ENCODE measurements around the gene ZBTB47.

The ZBTB47 gene

DNA sequence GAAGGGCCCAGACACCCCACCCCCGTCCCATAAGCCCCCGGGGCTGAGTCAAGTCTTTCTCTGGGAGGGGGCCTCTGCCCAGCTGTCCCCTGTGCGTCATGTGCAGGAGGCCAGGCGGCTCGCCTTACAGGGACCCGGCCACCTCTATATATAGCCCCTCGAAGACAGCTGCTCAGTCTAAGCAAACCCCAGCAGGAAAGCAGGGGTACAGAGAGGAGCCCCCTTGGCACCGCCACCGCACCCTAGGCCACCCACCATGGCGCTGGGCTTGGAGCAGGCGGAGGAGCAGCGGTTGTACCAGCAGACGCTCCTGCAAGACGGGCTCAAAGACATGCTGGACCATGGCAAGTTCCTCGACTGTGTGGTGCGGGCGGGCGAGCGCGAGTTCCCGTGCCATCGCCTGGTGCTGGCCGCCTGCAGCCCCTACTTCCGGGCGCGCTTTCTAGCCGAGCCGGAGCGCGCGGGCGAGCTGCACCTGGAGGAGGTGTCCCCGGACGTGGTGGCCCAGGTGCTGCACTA is 31.9 kb downstream of the ZBTB47 start, which contains the start of gene KLHL40:
Gene KLHL40 (plus strand): TSS at position 175 of the 519 bp plus-strand sequence. CDS start 82 bp downstream, at position 257.
- no peak for DNase-seq (ENCODE audit: low read depth in 2 of 2)

DNA sequence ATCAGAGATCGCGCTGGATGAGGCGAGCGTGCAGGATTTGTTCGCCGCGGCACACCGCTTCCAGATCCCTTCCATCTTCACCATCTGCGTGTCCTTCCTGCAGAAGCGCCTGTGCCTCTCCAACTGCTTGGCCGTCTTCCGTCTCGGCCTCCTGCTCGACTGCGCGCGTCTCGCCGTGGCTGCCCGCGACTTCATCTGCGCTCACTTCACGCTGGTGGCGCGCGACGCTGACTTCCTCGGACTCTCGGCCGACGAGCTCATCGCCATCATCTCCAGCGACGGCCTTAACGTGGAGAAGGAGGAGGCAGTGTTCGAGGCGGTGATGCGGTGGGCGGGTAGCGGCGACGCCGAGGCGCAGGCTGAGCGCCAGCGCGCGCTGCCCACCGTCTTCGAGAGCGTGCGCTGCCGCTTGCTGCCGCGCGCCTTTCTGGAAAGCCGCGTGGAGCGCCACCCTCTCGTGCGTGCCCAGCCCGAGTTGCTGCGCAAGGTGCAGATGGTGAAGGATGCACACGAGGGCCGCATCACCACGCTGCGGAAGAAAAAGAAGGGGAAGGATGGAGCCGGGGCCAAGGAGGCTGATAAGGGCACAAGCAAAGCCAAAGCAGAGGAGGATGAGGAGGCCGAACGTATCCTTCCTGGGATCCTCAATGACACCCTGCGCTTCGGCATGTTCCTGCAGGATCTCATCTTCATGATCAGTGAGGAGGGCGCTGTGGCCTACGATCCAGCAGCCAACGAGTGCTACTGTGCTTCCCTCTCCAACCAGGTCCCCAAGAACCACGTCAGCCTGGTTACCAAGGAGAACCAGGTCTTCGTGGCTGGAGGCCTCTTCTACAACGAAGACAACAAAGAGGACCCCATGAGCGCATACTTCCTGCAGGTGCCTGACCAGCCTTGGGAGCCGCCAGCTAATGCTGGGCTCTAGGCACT is 32.7 kb downstream of the ZBTB47 start:
- no peak for DNase-seq (ENCODE audit: low read depth in 2 of 2)

DNA sequence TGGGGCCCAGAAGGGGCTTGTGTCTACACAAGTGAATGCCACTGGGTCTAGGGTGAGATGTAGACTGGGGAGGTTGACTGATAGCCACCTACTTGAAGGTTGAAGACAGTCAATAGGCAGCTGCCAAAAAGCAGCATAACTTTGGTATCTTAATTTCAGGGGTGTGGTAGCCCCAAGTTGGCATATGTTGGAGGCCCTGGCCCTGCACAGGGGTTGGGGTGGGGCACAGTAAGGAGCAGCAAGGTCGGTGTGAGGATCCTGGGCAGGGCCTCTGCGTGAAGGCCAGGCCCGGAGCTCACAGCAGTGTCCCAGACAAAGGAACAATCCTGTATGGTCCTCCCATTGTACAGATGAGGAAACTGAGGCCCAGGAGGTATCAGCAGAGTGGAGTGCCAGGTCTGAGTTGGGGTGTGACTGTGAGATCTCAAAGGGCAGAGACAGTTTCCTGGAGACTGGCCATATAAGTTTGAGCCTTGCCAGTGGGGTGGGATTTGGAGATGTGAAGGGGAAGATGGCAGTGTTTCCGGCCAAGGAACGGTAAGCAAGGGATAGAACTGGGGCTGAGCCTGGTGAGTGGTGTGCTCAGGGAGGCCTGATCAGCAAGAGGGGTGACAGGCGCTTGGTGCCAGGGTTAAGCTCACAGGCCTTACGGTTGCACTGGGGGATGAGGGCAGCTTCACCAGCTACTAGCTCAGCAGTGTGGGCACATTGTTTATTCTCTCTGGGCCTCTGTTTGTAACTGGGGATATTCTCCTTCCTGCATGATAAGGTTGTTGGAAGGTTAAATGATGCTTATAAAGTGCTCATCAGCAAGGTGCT is 33.5 kb downstream of the ZBTB47 start:
- no peak for DNase-seq (ENCODE audit: low read depth in 2 of 2)

DNA sequence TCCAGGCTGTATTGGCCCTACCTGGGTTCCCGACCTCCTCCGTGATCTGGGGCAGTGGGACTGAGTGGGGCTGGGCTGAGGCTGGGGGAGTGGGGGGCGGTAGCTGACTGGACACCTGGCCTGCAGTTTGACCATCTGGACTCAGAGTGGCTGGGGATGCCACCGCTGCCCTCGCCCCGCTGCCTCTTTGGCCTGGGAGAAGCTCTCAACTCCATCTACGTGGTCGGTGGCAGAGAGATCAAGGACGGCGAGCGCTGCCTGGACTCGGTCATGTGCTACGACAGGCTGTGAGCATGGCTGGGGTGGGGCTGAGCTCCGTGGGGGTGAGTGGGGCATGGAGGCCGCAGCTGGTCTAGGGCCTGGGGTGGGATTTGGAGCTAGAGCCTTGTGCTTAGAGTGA is 34.5 kb downstream of the ZBTB47 start:
- DNase-seq (ENCODE audit: low read depth in 2 of 2), result no peak

DNA sequence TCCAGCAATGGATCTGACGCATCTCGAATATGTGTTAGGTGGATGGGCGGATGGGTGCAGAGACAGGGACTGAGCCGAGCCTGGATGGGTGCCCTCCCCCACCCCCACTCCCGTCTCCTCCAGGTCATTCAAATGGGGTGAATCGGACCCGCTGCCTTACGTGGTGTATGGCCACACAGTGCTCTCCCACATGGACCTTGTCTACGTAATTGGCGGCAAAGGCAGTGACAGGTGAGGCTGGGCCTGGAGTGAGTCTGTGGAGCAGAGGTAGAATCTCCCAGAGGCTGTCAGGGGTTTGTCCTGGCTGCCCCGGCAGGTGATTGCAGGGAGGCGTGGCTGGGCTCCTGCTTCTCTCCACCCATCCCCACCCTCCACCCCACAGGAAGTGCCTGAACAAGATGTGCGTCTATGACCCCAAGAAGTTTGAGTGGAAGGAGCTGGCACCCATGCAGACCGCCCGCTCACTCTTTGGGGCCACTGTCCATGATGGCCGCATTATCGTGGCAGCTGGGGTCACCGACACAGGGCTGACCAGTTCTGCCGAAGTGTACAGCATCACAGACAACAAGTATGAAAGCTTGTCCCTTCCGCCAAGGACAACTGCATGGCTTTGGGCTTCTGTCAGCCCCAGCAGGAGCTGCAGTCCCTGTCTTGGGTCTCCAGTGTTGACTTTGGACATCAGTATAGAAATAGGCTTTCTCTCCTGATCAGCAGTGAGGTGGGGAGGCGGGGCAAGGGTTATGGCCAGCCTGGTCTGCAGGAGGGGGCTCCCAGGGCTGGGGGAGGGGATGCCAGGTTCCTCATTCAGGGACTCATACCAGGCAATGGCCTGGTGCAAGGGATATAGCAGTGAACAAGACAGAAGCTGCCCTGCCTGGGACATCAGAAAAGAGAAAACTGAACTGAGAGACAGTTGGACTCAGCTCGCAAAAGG is 35.3 kb downstream of the ZBTB47 start:
- no peak for DNase-seq (ENCODE audit: low read depth in 2 of 2)

DNA sequence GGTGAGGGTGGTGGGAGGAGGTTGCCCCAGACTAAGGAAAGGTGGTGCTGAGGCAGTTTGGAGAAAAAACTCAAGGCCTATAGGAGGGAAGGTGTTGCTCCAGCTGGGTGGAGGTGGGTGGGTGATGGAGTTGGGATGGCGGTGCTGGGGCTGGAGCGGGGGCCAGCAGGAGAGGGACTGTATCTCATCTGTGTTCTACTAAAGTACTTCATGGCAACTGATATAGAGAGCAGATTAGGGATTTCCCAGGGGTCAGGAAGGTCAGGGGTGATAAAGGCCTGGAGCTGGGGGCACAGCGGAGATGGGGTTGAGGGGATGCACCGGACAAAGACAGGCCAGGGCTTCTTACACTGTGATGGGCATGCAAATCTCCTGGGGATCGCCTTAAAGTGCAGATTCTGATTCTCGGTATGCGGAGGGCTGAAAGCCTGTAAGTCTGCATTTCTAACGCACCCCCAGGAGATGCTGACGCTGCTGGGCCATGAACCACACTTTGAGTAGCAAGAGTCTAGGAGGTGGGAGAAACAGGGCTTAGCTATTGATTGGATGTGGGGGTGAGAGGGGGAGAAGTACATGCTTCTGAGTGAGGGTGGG is 36.0 kb downstream of the ZBTB47 start:
- no peak for DNase-seq (ENCODE audit: low read depth in 2 of 2)

DNA sequence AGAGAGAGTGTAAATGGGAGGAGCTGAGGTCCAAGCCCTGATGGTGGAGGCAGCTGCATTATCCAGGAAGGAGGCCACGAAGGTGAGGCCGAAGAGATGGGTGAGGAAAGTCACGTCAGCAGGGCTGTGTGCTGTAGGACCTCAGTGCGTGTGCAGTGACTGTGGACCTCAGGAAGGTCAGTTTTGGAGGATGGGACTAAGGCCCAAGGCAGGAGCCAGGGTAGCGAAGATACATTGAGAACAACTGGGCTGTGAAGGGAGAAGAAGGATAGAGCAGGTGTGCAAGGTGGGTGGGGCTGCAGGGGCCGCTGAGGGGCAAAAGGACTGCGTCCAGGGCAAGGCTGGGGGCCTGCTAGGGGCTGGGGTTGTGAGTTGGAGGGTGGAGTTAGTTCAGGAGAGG is 36.7 kb downstream of the ZBTB47 start:
- DNase-seq (ENCODE audit: low read depth in 2 of 2), result no peak

DNA sequence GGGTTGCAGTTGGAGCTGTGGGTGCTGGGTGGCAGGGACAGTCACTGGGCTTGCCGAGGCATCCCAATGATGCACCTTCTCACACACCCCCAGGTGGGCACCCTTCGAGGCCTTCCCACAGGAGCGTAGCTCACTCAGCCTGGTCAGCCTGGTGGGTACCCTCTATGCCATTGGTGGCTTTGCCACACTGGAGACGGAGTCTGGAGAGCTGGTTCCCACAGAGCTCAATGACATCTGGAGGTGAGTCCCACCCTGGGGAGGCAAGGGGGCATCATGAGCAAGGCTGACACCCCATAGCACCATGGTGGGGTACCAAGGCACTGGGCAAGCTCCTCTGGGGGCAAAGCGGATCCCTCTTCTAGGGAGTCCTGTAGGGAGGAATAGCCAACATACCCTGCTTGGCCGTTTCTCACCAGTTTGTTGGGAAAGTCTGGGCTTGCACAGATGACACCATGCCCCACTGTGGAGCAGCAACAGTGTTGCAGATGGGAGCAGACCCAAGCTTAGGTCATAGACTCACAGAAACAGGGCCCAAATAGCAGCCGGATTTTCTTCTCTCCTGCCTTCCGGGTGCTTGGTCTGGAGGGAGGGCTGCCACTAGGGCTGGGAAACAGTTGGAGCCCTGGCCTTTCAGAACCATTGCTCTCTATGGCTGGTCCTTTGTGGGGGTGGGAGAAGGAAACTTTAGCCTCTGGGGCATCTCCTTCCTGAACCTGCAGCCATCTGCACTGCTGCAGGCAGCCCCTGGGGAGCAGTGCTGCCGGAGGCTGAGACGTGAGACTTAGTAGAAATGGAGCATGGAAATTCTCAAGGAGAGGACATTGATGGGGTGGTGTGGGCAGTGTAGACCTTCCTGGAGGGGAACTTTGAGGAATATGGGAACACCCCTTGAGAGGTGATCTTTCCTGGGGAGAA is 37.5 kb downstream of the ZBTB47 start:
- DNase-seq (ENCODE audit: low read depth in 2 of 2), result no peak

DNA sequence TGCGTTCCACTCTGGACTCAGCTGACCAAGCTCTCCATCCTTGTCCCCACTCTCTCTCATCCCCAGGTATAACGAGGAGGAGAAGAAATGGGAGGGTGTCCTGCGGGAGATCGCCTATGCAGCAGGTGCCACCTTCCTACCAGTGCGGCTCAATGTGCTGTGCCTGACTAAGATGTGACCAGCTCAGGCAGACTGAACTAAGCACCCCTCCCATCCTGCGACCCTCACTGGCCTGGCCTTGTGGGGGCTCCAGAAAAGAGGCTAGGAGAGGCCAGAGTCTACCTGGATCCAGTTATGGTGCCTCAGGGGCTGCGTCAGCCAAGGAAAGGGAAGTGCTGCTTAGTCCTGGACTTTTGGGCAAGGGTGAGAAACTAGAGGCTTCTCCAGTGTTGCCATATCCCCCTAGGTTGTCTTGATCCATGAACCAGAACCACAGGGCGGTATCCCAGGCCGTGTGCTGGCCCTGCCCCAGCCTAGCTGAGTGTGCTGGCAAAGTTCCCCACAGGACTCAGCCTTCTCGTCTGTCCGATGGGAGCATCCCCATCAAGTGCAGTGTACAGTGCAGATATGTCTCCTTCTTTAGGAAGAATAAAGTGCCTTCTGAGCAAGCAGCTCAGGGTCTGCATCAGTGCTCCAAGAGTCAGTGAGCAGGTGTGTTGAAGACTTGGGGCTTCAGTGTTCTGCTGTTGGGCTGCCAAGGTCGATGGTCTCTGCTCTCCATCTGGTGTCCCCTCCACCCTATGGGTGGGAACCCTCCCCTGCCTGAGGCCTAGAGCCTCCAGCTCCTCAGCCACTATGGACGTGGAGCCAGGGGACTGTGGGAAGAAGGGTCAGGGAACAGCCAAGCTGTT is 38.5 kb downstream of the ZBTB47 start:
- DNase-seq (ENCODE audit: low read depth in 2 of 2), result no peak

DNA sequence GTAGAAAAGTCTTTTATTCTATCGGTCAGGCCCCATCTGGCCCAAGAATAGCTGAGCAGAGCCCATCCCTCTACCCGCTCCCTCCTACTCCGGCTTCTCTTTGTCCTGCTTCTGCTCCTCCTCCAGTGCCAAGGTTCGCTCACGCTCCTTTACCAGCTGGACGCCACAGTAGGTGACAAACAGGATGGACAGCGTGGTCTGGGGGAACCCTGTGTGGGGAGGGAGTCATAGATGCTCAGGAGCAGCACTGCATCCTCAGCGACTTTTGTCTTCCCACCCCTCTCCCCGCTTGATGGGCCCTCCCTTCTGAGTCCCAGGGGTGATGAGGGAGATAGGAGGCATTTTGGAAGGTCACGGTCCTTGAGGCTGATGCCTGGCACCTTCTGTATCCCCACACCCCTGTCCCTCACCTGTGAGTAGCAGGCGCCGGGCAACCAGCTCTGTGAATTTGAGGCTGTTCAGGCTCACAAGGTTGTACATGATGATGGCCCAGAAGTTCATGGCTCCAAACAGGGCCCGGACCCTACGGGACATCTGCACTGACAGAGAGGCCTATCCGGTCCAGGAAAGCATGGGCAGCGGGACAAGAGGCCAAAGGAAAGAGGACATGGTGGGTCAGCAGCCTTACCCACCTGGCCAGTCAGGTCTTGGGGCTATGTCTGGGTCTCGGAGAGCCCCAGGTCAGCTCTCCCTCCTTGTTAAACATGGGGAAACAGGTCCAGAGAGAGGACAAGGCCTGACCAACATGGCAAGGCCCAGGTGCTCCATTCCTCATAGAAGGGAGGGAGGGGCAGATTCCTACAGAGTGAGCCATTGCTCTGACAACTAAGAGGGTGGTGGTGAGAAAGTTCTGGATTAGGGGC is 39.4 kb downstream of the ZBTB47 start:
- no peak for DNase-seq (ENCODE audit: low read depth in 2 of 2)

DNA sequence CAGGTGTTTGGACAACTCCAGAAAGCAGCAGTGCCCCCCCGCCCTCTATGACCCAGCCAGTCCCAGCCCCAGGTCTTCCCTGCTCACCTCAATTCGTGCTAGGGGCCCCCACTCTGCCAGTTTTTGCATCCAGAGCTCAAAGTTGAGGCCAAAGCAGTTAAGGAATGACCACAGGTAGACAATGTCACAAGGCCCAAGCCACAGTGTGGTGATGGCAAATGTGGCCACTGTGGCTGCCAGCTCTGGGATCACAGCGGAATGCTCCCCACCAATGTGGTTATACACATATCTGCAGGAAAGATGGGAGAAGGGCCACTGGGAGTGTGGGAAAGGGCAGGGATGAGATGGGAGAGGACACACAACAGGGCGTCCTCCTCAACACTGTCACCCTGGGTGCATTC is 40.0 kb downstream of the ZBTB47 start:
- DNase-seq (ENCODE audit: low read depth in 2 of 2), result no peak

DNA sequence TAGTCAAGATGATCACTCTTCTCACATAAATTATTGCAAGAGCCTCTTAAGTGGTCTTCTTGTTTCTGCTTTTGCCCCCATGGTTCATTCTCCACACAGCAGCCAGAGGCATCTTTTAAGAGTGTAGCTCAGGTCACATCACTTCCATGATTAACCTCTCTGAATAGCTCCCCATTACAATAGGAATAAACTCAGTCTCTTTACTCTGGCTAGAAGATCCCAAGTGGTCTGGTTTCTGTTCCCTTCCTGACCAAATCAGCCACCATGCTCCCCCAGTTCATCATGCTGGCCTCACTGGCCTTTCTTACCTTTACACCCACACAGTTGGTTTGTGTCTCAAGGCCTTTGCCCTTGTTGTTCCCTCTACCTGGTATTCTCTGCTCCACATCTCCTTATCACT is 40.9 kb downstream of the ZBTB47 start:
- DNase-seq (ENCODE audit: low read depth in 2 of 2), result no peak

DNA sequence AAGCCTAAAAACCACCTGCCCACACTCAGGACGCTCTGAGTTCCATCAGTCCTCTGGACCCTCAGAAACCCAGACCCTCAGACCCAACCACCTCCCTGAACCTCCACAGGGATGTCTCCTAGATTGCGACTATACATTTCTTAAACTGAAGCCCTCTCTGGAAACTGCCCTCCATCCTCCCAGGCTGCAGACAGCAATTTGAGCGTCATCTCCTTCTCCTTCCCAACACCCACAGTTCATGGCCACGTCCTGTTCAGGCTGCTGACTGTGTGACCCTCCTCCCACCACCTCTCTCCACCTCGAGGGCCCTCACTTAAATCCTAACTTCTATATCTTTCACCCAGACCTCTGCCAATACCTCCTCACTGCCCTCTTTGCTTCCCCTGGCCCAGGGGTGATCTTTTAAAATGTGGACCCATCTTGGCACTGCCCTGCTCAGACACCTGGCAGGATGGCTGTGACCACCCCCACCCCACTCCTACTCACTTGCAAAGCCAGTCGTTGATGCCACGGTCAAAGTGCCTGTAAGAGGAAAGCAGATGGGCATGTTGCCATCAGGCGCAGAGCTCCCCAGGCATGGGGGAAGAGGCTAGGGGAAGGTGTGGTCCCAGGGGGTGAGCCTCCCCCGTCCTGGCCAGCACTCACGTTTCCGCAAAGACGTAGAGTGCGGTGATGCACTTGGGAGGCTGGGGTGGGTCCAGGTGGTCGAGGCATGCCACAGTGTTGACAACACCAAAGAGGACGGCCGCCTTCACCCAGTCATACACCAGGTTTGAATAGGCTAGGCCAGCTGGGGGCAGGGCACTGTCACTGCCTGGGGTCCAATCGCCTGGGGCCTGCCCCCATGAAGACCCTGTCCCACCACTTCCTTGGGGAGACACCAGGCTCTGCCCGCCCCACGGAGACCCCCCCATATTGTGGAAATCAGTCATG is 43.1 kb downstream of the ZBTB47 start:
- DNase-seq (ENCODE audit: low read depth in 2 of 2), result no peak

DNA sequence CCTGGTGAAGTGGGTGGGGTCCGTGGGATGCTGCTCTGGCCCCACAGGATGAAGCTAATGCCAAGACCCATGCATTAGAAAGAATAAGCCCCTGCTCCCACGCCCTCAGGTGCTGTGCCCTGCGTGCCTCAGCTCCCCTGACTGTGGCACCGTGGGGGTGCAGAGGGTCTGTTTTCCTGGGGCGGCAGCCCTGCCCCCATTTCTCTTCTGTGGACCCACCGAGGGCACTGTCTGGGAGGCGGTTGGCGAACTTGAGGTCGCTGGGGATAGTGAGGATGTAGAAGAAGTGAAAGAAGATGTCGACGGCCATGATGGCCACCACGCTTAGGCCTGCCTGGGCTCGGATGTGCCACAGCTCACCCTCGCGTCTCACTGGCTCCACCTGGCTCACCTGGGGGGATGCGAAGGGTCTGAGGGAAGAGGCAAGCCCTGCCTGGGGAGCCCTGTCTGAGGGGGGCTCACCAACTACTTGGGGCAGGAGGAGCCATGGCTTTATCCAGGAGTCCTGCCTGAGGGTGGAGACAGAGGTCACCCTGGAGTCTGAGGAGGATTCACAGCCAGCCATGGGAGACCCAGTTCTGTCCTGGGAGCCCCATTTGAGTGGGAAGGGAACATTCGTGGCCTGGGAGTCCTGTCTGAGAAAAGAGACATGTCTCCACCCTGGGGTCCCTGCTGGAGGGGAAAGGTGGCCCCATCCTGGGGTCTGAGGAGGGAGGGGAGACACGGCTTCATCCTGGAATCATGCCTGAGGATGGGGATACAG is 44.0 kb downstream of the ZBTB47 start:
- no peak for DNase-seq (ENCODE audit: low read depth in 2 of 2)

DNA sequence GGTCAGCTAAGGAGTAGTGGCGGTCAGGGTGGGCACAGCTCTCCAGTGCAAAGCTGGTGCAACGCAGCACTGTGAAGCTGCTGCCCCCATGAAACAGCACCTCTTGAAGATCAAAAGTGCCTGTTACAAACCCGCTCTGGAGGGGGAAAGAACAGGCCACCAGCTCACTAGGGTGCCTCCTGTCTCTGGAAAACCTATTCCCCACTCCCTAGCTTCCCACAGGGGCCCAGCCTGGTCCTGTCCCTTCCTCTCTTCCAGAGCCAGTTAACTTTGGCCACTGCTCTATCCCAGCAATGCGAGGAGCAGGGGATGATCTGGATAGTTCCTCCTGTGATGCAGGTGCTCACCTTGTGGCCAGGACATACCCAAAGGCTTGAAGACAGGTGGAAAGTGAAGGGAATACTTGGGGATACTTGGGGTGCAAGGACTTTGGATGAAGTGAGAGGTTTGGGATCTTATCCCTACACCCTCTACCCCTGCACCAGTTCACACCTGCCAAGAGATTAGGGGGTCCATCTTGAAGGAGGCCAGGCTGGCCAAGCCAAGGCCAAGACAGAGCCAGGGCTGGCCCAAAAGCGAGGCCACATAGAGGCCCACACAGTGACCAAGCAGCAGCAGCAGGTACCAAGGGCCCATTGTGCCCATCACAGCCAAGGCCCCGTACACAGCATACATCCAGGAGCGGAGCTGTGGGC is 44.9 kb downstream of the ZBTB47 start:
- no peak for DNase-seq (ENCODE audit: low read depth in 2 of 2)

DNA sequence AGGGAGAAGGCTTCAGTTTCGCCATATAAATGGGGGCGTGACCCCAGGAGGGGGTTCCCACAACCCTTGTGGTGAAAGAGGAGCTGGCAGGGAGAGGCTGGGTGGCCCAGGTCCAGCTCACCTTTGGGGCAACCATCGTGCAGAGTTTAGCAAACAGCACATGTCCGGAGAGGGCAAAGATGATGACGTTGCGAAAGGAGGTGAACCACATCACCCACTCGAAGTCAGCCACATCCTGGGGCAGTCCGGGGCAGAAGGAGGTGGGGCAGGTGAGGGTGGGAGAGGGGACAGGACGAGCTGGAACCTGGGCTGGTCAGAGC is 45.4 kb downstream of the ZBTB47 start:
- no peak for DNase-seq (ENCODE audit: low read depth in 2 of 2)
